ENCODE data around the gene CSF3.

The CSF3 gene

DNA sequence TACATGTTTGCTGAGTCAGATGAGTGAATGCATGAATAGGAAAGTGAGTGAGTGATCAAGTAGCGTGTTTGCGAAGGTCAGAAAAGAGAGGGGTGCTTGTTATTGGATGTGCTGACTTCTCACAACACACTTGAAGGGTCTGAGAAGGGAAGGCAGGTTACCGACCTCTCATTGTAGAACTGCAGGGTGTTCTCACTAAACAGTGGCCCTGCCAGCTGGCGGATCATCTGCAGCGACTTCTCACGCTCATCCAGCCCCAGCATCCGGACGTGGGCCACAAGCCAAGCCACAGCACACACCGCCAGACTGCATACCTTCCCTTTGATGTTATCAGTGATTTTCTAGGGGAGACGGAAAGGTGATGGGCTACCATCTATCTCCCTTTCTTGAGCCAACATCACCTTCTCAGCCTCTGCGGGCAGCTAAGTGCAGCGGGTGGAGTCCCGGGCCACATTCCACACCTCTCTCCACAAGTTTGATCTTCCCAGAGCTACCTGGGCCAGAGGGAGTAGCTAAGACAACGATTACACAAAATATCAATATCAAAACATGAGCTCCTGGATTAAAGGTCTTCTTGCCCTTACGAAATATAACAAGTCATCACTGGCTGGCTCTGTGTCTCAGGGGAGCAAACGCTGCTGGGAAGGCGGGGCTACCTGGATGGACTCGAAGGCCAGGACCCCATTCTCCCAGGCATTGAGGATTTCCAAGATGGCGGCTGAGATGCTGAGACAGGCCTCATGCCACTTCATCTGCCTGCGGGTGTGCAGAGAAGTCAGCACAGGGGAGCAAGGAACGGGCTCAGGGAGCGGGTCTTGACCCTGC, 11.0 kb downstream of the CSF3 start:
- DNase-seq, result peak; percentile 46

DNA sequence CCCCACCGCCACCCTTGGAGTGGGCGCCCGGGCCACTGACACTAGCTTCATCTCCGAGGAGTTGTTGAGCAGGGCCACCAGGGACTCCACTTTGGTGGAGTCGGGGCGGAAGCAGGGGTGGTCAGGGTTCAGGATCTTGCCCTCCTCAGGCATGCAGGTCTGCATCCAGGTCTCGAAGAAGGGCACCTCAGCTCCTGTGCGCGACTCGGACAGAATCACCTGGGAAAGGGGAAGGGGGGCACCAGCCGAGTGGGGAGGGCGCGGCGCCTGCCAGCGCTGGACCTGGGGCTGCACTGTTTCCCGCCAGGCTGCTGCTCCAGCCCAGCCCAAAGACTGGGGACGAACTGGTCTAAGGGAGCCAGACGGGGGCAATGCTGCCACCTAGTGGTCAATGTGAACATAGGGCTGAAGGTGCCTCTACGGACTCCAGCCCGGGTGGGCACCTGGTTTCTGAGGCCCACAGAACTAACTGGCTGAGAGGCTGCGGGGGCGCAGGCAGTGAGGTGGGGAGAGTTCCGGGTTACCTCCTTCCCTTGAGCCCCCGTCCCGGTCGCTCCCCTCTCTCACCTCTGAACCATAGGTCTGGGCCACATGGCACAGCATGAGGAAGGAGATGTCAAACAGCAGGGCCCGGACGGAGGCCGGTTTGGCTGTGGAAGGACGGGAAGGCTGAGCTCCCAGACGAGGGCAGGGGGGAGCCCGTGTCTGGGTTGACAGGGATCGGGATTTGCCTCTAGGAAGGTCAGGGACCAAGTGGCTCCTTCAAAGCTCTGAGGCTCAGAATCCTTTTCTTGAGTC, 11.8 kb downstream of the CSF3 start:
- peak; percentile 78 for DNase-seq

DNA sequence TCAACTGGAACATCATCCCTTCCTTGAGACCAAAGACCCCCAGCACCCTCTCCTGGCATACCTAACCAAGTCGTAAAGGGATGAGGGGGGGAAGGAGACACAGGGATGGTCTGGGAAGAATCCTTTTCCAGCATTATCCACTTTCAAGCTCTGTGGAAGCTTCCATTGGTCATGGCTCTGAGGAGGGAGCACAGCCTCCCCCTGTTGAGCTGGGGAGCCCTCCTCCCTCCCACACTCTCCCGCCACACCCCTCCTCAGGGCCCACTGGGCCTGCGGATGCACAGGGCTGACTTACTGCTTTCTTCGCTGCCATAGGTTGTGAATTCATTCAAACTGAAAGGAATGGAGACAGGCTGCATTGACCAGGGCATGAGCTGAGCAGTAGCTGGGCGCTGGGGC, 12.4 kb downstream of the CSF3 start:
- DNase-seq, result no peak

DNA sequence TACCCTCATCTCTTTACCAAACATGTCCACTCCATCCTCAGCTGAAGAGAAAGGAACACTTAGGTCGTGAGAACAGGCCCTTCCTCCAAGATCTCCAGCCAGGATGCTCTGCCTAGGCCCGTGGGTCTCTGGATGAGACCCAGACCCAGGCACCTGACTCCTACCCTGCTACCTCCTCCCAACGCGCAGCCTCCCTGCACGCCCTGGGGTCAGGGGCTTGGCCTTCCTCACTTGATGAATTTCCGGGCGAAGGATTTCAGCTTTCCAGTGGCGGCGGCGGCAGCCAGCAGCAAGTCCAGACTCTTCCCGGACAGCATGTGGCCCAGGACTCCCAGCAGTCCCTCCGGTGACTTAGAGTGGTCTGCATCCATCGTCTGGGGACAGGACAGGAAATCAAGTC, 13.4 kb downstream of the CSF3 start:
- DNase-seq, result no peak

DNA sequence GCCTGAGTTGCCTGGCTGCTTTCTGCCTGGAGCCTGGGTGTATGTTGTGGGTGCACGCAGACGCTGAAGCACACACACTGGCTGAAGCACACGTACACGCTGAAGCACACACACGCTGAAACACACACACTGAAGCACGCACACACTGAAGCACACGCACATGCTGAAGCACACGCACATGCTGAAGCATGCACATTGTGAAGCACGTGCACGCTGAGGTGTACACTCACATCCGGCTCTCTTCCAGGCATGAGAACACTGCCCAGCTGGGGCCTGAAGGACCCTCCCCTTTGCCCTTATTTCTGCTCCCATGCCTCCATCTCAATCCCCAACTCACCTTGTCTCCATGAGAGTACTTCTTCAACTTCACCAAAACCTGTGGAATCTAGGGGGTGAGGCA, 16.5 kb downstream of the CSF3 start:
- DNase-seq, result no peak

DNA sequence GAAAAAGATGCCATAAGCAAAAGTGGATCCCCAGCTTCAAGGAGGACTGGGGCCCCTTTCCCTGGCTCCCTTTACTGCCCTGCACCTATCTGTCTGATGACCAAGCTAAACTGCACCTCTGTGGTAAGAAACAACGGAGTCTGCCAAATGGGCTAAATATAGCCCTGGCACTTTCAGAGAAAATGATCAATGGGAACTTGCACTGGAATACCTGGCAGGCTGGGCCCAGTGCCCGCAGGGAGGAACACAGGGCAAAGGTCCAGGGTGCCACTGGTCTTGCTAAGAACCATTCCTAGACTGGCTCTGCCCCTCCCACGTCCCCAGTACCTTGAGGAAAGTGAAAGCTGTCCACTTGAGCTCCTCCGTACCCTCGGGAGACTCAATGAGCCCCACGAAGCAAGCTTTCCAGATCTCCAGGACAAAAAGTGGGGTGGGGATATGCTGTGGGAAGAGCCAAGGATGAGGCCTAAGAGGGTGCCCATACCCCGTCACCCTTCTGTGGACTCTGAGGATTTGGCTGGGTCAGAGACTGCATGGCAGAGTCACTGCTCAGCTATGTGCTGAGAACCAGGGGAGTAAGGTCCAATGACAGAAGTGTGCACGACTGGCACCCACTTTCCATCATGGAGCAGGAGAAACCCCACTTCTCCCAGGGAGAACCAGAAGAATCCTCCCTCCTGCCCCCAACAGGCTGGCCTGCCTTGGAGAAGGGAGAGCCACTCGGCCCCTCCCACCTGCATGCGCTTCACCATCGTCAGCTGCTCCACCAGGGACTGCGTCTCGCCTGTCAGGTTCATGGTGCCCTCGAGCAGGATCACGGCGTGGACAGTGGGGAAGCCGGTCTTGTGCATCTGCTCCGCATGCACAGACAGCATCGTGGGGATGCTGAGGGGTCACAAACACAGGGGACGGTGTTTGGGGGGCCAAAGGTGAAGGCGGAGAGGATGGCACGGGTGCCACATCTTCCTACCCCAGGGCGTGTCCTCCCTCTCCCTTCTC, 17.4 kb downstream of the CSF3 start:
- DNase-seq, result no peak

DNA sequence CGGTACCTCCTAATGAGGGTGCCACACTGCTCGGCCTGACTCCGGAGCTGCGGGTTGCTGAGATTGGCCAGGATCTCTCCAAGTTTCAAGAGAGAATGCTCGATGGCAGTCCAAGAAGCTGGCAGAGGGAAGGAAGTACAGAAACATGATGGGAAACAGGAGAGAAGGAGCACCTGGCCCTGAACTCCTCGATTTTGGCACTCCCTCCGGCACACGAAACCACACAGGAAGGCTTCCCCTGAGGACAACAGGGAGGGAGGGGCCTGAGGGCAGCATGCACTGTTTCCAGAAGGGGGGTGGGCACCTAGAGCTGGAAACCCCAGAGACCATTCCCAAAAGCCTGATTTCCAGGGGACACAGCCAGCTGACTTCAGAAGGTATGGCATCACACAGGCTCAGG, 18.1 kb downstream of the CSF3 start:
- DNase-seq, result no peak

DNA sequence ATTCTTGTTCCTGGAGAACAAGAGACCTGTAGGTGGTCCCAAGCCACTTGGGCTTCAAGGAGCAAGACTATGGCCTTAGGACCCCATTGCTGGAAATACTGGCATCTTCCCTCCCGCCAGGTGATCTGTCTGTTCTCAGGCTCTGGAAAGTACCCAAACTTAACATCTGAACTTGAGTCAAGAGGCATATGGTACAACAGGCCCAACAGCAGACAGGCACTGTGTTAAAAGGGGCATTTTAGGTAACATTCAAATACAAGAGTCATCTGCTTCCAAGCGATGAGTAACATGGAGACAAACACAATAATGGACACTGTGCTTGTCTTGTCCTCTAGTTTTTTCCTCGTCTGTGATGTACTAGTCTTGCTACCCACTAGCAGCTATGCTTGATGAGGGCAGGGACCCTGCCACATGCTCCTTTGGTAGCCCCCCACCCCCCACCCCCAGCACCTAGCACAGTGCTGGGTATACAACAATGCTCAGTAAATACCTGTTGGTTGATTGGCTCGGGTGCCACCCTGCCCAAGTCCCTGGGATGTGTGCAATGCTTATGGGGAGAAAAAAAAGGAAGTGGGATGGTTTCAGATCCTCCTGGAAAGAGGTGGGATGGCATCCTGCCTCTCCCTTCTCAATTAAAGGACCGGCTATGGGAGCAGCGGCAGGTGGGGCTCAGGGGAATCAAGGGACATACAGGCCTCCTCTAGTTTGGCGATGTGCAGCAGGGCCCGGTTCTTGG, 19.4 kb downstream of the CSF3 start:
- no peak for DNase-seq

DNA sequence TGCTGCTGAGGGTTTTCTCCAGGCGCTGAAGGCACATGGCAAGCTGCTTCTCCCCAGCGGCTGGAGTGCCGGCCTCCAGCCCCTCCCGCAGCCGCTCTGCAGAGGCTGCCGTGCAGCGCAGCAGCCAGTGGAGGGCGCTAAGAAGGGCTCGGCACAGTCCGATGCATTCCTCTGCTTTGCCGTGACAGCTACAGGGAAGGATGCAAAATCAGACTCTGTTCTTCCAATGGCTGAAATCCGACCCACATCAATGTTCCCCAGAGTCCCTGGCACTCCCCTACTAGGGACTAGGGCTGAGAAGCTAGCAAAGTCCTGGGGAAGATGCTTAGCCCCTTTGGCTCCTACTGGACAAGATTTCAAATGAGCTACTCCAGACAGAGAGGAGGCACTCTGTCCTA, 19.9 kb downstream of the CSF3 start:
- no peak for DNase-seq

DNA sequence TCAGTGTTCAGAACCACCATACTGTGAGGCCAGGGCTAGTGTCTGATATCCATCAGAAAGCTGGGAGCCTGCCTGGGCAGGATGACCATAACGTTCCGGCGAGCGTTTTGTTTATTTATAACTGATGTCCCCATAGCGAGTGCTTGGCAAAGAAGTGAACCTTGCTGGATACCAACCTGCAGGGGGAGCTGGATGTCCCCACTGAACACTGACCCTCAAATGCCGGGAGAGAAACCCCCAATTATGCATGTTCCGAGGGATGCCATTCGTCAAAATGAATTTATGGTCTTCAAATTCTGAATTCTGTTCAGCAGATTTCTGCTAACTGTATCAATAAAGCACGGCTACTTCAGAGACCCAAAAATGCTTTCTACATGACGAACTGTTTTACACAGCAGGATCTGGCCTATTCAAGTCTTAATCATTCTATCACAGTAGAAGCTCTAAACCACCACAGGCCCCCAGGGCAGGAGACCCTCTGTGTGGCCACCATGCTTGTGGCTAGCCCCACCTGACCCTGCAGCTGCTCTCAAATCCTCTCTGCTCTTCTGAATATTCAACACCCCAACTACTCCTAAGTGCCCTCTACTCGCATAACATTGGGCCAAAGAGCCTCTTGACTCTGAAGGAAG, 23.8 kb downstream of the CSF3 start:
- no peak for DNase-seq

DNA sequence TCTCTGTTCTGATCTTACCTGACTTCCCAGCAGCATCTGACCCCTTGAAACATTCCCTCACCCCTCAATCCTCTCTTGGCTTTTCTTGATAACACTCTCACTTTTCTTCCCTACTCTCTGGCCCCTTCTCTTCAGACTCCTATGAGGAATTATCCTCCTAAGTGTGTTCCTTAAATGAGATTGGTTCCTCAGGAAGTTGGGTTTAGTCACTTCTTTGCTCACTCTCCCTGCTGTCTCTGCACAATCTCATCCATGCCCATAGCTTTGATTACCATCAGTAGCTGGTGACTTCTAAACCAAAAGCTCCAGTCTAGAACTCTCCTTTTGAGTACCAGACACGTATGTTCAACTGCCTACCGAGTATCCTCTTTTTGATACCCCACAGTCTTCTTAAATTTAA, 26.0 kb downstream of the CSF3 start:
- DNase-seq, result no peak

DNA sequence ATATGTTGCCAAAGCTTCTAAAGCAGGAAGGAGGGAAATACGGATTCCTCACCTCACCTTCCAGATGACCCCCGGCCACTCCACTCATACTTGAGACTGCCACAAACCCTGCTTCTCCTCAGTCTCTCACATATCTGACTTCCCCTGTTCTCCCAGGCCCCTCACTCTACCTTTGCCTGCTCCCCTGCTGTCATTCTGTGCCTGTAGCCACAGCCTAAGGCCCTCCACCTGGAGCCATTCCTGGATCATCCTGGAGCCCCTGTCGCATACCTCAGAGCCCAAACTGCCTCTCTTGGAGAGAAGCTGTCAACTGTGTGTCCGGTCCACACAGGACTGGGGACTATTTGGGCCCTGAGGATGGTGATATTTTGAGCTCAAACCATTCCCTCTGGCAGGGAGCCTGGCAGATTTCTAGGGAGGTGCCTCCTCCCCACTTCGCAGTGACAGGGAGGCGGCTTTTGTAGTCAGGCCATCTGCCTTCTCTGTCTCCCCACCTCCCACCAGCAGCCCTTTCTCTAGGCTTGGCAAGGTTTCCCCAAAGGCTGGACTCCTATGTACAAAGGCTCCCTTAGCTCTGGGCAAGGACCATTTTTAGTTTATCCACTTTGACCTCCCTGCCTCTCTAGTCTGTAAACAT, 41.3 kb downstream of the CSF3 start:
- no peak for DNase-seq

DNA sequence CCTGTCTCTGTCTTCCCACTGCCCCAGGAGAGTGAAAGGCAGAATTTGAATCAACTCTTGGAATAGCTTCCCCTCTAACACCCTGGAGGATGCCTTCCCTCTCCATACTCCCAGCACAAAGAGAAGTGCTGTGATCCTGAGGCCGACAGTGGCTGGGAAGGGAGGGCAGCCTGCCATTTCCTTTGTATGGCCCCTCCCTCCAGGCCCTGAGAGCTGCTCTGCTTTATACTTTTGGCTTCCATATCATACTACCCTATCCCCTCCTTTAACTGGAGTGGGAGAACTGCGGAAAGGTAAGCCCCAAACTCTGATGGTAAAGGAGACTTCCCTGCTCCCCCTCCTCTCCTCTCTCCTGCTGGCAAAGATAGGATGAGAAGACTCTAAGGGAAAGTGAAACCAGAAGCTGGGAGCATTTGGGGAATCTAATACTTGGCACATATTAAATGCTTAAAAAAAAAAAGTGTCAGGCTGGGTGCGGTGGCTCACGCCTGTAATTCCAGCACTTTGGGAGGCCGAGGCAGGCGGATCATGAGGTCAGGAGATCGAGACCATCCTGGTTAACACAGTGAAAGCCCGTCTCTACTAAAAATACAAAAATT, 43.0 kb downstream of the CSF3 start:
- DNase-seq, result no peak

DNA sequence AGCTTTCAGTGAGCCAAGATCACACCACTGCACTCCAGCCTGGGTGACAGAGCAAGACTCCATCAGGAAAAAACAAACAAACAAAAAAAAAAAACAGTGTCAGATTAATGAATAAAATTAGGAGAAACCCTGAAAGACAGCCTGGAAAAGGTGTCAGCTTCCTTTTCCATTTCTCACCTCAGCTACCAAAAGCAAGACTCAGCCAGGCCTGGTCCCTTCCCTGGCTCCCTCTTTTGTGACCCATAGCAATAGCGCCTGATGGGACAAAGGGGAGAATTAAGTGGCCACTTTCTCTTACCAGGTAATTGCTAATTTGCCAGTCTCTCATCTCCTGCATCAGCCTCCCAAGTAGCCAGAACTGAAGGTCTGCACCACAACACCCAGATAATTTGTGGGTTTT, 43.6 kb downstream of the CSF3 start:
- no peak for DNase-seq

DNA sequence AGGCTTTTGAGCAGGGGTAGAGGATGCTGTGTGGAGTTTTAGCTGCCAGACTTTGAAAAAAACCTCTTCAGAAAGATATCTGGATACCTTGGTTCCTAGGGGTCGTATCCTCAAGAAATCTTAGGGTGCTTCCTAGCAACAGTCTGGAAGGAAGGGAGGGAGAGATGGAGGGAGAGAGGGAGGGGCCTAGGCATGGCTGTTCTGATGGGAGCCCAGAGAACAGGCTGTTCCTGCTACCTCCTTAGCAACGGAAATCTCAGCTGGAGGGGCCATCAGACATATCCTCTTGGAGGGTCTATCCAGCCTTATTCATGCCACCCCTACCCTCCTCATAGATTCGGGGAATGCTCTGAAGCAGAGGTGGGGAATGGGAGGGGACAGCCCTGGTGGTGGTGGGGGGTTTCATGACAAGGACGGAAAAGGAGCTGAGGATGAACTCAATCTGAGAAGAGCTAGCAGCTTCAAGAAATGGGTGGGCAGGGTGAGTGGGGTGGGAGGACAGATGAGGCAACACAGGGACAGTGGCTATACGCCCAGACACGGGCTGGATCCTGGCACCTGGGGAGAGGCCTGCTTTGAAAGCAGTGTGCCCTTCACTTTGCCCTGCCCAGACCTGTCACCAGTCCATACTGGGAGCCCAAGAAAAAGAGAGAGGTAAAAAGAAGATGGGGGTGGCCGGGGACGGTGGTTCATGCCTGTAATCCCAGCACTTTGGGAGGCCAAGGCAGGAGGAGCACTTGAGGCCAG, 44.7 kb downstream of the CSF3 start:
- no peak for DNase-seq

DNA sequence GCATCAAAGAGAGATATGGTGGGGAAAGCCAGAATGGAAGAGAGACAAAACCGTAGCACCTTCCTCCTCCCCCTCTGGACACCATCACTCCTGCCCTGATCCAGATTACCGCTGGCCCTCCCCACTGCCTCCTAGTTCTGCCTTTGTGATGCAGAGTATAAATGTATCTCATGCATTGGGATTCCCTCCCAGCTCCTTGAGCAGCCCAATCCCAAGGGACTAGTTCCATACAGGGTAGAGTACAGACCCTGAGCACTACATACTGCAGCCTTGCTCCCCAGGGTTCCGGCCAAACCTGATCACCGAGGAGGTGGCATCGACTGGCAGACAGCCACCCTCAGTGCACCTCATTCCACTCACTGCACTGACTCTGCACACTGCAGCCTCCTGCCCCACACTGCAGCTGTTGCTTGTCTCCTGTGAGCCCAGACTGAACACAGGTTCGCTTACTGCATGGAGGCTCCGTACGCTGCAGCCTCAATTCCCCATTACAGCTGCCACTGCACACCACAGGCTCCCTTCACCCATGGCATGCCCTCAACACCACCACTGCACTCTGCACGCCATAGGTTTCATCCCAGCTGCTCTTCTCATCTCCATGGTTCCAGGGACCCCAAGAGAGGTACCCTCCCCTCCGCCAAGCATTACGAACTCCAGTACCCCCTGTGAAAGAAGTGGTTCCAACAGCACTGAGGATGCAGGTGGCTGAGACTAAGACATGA, 45.8 kb downstream of the CSF3 start:
- no peak for DNase-seq

DNA sequence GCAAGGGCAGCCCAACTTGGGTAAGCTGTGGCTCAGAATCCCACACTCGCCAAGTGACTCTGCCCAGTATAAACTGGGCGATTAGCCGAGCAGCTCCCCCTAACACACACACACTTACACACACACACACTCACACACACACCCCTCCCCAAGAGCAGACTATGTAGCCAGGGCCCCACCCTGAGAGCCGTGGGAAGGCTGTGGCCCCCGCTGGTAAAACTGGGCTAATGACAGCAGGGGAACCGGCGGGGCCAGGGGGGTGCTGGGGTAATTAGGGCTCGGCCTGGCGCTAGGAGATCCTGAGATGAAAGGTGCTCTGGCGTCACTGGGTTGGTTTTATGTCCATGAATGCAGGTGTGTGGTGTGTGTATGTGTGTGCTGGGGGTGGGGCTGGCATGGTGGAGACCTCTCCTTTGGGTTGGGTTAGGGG, 46.4 kb downstream of the CSF3 start:
- no peak for DNase-seq

DNA sequence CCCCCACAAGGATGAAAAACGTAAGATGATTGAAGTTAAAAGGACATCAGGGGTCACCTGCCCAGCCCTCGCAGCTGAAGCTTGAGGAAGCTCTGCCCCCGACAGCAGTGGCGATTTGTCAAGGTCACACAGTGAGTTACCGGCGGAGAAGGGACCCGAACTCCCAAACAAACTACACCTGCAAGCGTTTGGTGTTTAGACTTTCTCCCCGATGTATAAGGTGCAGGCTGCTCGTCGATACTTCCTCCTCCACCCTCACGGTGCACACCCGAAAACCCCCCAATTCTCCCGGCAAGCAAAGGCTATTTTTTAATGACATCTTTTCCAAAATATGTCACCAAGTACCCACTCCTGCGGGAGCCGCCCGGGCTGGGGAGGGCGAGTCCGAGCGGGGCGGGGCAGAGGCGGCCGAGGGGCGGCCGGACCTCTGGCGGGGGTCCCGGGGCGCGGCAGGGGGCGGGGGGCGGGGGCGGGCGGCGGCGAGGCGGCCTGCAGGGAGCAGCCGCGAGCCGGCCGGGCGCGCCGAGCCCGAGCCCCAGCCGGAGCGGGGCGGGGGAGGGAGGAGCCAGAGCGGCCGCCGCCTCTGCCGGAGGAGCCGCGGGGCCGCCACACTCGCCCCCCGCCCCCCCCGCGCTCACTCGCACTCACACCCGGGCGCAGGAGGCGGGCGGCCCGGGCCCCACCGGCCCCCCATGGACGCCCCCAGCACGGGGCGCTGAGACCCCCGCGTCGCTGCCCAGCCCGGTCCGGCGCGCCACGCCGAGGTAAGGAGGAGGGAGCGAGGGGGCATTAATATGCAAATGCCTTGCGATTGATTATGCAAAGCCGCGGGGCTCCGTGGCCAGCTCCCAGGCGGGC, 47.3 kb downstream of the CSF3 start, which contains the start of gene THRA:
Gene THRA, plus strand, starts transcription at position 637 of the 858 bp plus-strand sequence. CDS start 11,524 bp downstream, outside the sequence.
- DNase-seq, result peak; percentile 74

Data from CD4-positive, alpha-beta T cell treated with Interleukin-10 for 1 hour (primary cell).